ENCODE measurements around the gene HIF1A. TPM values are rescaled to one million over a fixed set of nuclear protein-coding genes. Genes with fewer than 3 reads are reported as not detected.

The HIF1A gene
- total and polyA plus RNA-seq, 10 of the 15 experiments (the other 5 are each of a cell fraction or from before 2014, with no cell fraction given): 18.3 to 97.0 (median 75.3) TPM

DNA sequence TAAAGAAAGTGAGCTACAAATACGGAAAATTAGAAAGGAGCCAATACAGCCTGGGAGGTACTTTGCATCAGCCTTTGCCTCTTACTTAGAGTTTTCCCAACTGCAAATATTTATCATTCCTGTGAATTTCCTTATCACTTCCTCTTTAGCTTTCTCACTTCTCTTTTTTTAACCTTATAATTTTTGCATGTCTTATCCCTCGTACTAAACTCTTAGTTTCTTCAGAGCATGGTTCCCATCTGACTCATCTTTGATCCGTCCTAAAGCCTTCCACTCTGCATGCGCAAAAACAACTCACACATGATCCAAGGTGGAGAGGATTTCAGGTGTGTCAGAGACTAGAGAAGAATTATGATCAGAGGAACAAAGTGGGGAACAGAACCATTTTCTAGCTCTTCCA is 57.3 kb downstream of the HIF1A start (continued):
- peak; percentile 63 for TF ChIP-seq ATF7 (IDR thresholded peaks at IDR 0.05; ENCODE audit: low read depth)

GRCh38 chr14:61753631-61754030 is 58.3 kb downstream of the HIF1A start:
- intact Hi-C loops (cut with micrococcal nuclease; ENCODE audit: unreplicated experiment): loop anchor here (2.0 kb wide), 1 partner anchor 83 kb away; no protein-coding TSS in a partner anchor
- Histone ChIP-seq H3K4me3 (no peak overlapping the region), H4K20me1 (ENCODE audit: control insufficient read depth, insufficient read depth) (no peaks in the 10 kb centered on the region), H3K4me2 (ENCODE audit: control insufficient read depth, insufficient read depth) (no peak overlapping the region), H2AFZ (ENCODE audit: control insufficient read depth, low read depth, low read length) (no peak overlapping the region), H3K4me1 (ENCODE audit: control insufficient read depth, insufficient read depth, low read length) (peaks cover 15% of the 10 kb centered on the region), H3K9ac (ENCODE audit: control insufficient read depth, insufficient read depth, low read length) (no peak overlapping the region), H3K36me3 (ENCODE audit: control insufficient read depth in 2 of 2, insufficient read depth in 2 of 2, low read length in 1 of 2) (no peaks in the 10 kb centered on the region), H3K9me3 (replicated peaks; ENCODE audit: control insufficient read depth, insufficient read depth, low read length) (no peaks in the 10 kb centered on the region), H3K79me2 (ENCODE audit: control insufficient read depth, insufficient read depth, low read length) (peaks cover 27% of the 10 kb centered on the region), H3K27ac (ENCODE audit: control insufficient read depth, insufficient read depth) (no peak overlapping the region), H3K27me3 (replicated peaks in 1 of 2; ENCODE audit: control insufficient read depth in 2 of 2, insufficient read depth in 2 of 2, low read length in 1 of 2) (no peaks in the 10 kb centered on the region)
- ATAC-seq: no peak
- POLR2A ChIA-PET: interaction anchor here (1.3 to 10.5 kb wide), 2 partner anchors 10 to 47 kb away, joined by 3 to 130 read pairs; partner anchors contain the start of gene SNAPC1
- in situ Hi-C loops (cut with MboI): no loop called here
- CTCF ChIA-PET: interaction anchor here (0.9 to 4.9 kb wide), 5 partner anchors 9 to 278 kb away, joined by 3 to 37 read pairs (median 11); partner anchors contain the start of gene SNAPC1
- no TSS peak for BruUV-seq (replicated peaks)
- SMC1A ChIA-PET (ENCODE audit: uncharacterized antibody, unreplicated experiment): interaction anchor here (1.0 to 6.7 kb wide), 4 partner anchors 9 to 278 kb away, joined by 3 to 122 read pairs (median 21); partner anchors contain the start of gene SNAPC1
- no peak for FAIRE-seq
- DNase-seq (ENCODE audit: low read depth, low spot score): no peak
- TF ChIP-seq NR2C2 (IDR thresholded peaks at IDR 0.05; ENCODE audit: borderline replicate concordance, control insufficient read depth, insufficient read length, low read depth) (no peak), EZH2 (IDR thresholded peaks at IDR 0.05; ENCODE audit: borderline replicate concordance, control insufficient read depth, low read depth, low read length) (no peak), ZNF207 (IDR thresholded peaks at IDR 0.05; ENCODE audit: borderline replicate concordance) (no peak), FOS (IDR thresholded peaks at IDR 0.05; ENCODE audit: borderline replicate concordance, extremely low read depth, insufficient read length) (no peak), PAX8 (IDR thresholded peaks at IDR 0.05) (no peak), DPF2 (IDR thresholded peaks at IDR 0.05) (no peak), STAT3 (IDR thresholded peaks at IDR 0.05; ENCODE audit: low read depth, low read length) (no peak)
- TF ChIP-seq, protein P1, sequence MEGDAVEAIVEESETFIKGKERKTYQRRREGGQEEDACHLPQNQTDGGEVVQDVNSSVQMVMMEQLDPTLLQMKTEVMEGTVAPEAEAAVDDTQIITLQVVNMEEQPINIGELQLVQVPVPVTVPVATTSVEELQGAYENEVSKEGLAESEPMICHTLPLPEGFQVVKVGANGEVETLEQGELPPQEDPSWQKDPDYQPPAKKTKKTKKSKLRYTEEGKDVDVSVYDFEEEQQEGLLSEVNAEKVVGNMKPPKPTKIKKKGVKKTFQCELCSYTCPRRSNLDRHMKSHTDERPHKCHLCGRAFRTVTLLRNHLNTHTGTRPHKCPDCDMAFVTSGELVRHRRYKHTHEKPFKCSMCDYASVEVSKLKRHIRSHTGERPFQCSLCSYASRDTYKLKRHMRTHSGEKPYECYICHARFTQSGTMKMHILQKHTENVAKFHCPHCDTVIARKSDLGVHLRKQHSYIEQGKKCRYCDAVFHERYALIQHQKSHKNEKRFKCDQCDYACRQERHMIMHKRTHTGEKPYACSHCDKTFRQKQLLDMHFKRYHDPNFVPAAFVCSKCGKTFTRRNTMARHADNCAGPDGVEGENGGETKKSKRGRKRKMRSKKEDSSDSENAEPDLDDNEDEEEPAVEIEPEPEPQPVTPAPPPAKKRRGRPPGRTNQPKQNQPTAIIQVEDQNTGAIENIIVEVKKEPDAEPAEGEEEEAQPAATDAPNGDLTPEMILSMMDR (IDR thresholded peaks at IDR 0.05 in 2 of 3, conservative IDR thresholded peaks at IDR 0.05 in 1 of 3; ENCODE audit: control insufficient read depth in 2 of 3, extremely low read depth in 1 of 3, insufficient read depth in 1 of 3, low read depth in 3 of 3, low read length in 3 of 3): peak; percentile 16 to 23 (median 21); a peak in 3 of 6 replicates
- RAD21 ChIA-PET (ENCODE audit: unreplicated experiment): interaction anchor here (1.3 to 10.8 kb wide), 5 partner anchors 9 to 278 kb away, joined by 3 to 102 read pairs (median 4); partner anchors contain the start of gene SNAPC1

Measured in GM12878 (cell line).